Neural cell (in vitro differentiated cells): ENCODE measurements around the gene ZNF747. TPM values are rescaled to one million over a fixed set of nuclear protein-coding genes. Genes with fewer than 3 reads are reported as not detected.

Experiments
- H2AFZ ChIP-seq: fragments of 200-600, 300-800 bp; sonication (generic), shearing (Covaris generic); 2 replicates; pipeline ENCODE4 v1.6.0; 2014; ENCODE audit warnings: low read depth, mild to moderate bottlenecking, antibody characterized with exemption, low read length, moderate library complexity
- H3F3A ChIP-seq: fragments of 200-600 bp; shearing (Covaris generic); 2 replicates; pipeline ENCODE4 v1.6.1; 2016; ENCODE audit warnings: mild to moderate bottlenecking, moderate library complexity, mixed read lengths, antibody characterized with exemption, low read length; ENCODE audit not compliant: insufficient read depth, poor library complexity, severe bottlenecking
- H3K27ac ChIP-seq: fragments of 200-600, 300-800 bp; sonication (generic), shearing (Covaris generic); 2 replicates; pipeline ENCODE4 v1.5.1; 2014; ENCODE audit warnings: mild to moderate bottlenecking, low read length, moderate library complexity
- H3K27me3 ChIP-seq: fragments of 300-800, 200-600 bp; sonication (generic), shearing (Covaris generic); 2 replicates; pipeline ENCODE4 v1.6.0; 2014; ENCODE audit warnings: mild to moderate bottlenecking, low read depth, low read length, moderate library complexity; ENCODE audit not compliant: insufficient read depth
- H3K36me3 ChIP-seq: fragments of 300-800, 200-600 bp; sonication (generic), shearing (Covaris generic); 2 replicates; pipeline ENCODE4 v1.5.1; 2014; ENCODE audit warnings: mild to moderate bottlenecking, antibody characterized with exemption, low read length, moderate library complexity; ENCODE audit not compliant: insufficient read depth
- H3K4me2 ChIP-seq: fragments of 300-800, 200-600 bp; sonication (generic), shearing (Covaris generic); 2 replicates; pipeline ENCODE4 v1.6.0; 2014; ENCODE audit warnings: mild to moderate bottlenecking, low read length
- H3K4me3 ChIP-seq: fragments of 300-800, 200-600 bp; sonication (generic), shearing (Covaris generic); 2 replicates; pipeline ENCODE4 v1.5.1; 2014; ENCODE audit warnings: mild to moderate bottlenecking, low read length, moderate library complexity
- H3K79me2 ChIP-seq: fragments of 200-600 bp; shearing (Covaris generic); replicated peaks from 2 replicates; pipeline ENCODE4 v1.6.0; 2014; ENCODE audit warnings: mild to moderate bottlenecking, low read length, moderate library complexity; ENCODE audit not compliant: insufficient read depth
- H3K9ac ChIP-seq: fragments of 300-800, 200-600 bp; sonication (generic), shearing (Covaris generic); 2 replicates; pipeline ENCODE4 v1.6.1; 2016; ENCODE audit warnings: mild to moderate bottlenecking, low read length, mixed read lengths
- H3K9me2 ChIP-seq: fragments of 200-600 bp; shearing (Covaris generic); 2 replicates; pipeline ENCODE4 v1.6.1; 2016; ENCODE audit warnings: mild to moderate bottlenecking, low read length, mixed read lengths; ENCODE audit not compliant: insufficient read depth
- H3K9me3 ChIP-seq: fragments of 200-600, 300-800 bp; sonication (generic), shearing (Covaris generic); 2 replicates; pipeline ENCODE4 v1.6.1; 2016; ENCODE audit warnings: mild to moderate bottlenecking, mixed run types, low read length, moderate library complexity, mixed read lengths
- H4K20me1 ChIP-seq: fragments of 200-600 bp; shearing (Covaris generic); 2 replicates; pipeline ENCODE4 v1.6.1; 2016; ENCODE audit warnings: mild to moderate bottlenecking, mixed run types; ENCODE audit not compliant: insufficient read depth
- CTCF ChIP-seq: fragments of 450-650 bp; IDR thresholded peaks from 2 replicates; pipeline ENCODE4 v1.5.1; 2014; ENCODE audit warnings: antibody characterized with exemption, mild to moderate bottlenecking, moderate library complexity; ENCODE audit not compliant: poor library complexity, severe bottlenecking
- EP300 ChIP-seq: fragments of 450-650 bp; conservative IDR thresholded peaks from 2 replicates; pipeline ENCODE4 v1.6.1; 2014; ENCODE audit warnings: antibody characterized with exemption, mild to moderate bottlenecking, moderate library complexity; ENCODE audit not compliant: poor library complexity, severe bottlenecking
- EZH2 ChIP-seq: fragments of 200-600, 300-800 bp; shearing (Covaris generic), sonication (generic); IDR thresholded peaks from 2 replicates; pipeline ENCODE4 v1.6.1; 2014; ENCODE audit warnings: antibody characterized with exemption, low read length, borderline replicate concordance, mild to moderate bottlenecking; ENCODE audit not compliant: insufficient read depth, poor library complexity, severe bottlenecking
- MXI1 ChIP-seq: fragments of 450-650 bp; conservative IDR thresholded peaks from 2 replicates; pipeline ENCODE4 v1.6.1; 2014; ENCODE audit warnings: antibody characterized with exemption, mild to moderate bottlenecking; ENCODE audit not compliant: poor library complexity, severe bottlenecking
- POLR2AphosphoS5 ChIP-seq: IDR thresholded peaks from 2 replicates; pipeline ENCODE4 v1.6.1; 2012
- RAD21 ChIP-seq: fragments of 450-650 bp; conservative IDR thresholded peaks from 2 replicates; pipeline ENCODE4 v1.6.1; 2014; ENCODE audit warnings: antibody characterized with exemption, mild to moderate bottlenecking, moderate library complexity
- REST ChIP-seq: IDR thresholded peaks from 2 replicates; pipeline ENCODE4 v1.6.1; 2012; ENCODE audit warnings: borderline replicate concordance
- SMC3 ChIP-seq: fragments of 450-650 bp; conservative IDR thresholded peaks from 2 replicates; pipeline ENCODE4 v1.6.1; 2014; ENCODE audit warnings: antibody characterized with exemption, mild to moderate bottlenecking, moderate library complexity; ENCODE audit not compliant: poor library complexity
- TAF1 ChIP-seq: IDR thresholded peaks from 2 replicates; pipeline ENCODE4 v1.6.1; 2012; ENCODE audit warnings: low read depth
- polyA plus RNA-seq: library from polyadenylated mRNA; depleted of rRNA; stranded (reverse); fragments of >200 nt; gene quantifications from 2 replicates; pipeline ENCODE4 v1.2.3, GENCODE V29; 2014

The ZNF747 gene
- polyA plus RNA-seq, 1 donor from 2014 or later, result 5.7 TPM

DNA sequence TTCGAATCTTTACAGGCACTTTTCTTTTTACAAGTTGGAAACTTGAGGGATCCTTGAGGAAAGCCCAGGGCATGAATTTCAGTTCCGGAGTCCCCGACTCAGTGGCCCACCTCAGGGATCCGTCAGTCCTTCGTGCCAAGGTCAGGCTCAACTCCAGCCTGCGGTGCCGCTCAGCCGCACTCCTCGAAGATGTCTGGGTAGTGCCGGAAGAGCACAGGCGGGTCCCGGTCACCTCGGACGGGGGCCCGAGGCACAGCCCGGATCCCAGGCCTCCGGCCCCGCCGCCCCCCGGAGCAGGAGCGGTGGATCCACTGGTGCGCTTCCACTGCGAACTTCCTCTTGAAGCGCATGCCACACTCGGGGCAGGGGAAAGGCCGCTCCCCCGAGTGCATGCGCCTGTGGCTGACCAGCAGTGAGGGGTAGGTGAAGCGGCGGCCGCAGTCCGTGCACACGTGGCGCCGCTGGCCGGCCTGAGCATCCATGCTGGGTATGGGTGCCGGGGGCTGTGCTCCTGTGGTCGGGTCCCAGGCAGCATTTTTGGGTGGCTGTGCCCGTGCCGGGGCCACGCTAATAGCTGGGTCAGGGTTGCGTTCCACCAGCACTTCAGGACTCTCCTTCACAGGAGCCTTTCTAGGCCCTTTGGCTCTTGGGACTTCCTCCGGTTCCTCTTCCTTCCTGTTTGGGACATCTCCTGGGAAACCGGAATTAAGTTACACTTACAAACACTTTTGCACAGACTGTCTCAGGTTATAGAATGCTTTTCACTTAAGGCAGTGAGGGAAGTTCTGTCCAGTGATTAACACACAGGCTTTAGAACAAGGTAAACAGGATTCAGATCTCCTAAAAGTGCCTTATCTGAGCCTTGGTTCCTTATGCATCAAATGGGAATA, 35.3 kb upstream of the ZNF747 start:
- Histone ChIP-seq H3K9me3 (no peaks in the 10 kb centered on the region), H4K20me1 (no peaks in the 10 kb centered on the region), H3K9me2 (no peaks in the 10 kb centered on the region), H3K27ac (peak overlapping the region; percentile 98), H3K36me3 (no peaks in the 10 kb centered on the region), H3K27me3 (no peaks in the 10 kb centered on the region), H3K79me2 (no peaks in the 10 kb centered on the region), H3K4me2 (no peak overlapping the region), H3K9ac (no peak overlapping the region), H3K4me3 (peak overlapping the region; percentile 43), H2AFZ (no peak overlapping the region), H3F3A (peaks cover 7% of the 10 kb centered on the region)
- TF ChIP-seq MXI1, result no peak
- TF ChIP-seq SMC3, result no peak
- no peak for TF ChIP-seq CTCF
- TF ChIP-seq TAF1, result no peak
- no peak for TF ChIP-seq RAD21
- TF ChIP-seq REST, result no peak
- TF ChIP-seq EP300, result no peak
- no peak for TF ChIP-seq POLR2AphosphoS5
- no peak for TF ChIP-seq EZH2

- Histone ChIP-seq H3K79me2 (no peaks in the 10 kb centered on the region), H4K20me1 (no peaks in the 10 kb centered on the region), H3K4me2 (no peak overlapping the region), H3K36me3 (no peaks in the 10 kb centered on the region), H3K9me3 (no peaks in the 10 kb centered on the region), H3K4me3 (no peak overlapping the region), H3K27ac (peak overlapping the region; percentile 76), H3K27me3 (no peaks in the 10 kb centered on the region), H3K9me2 (no peaks in the 10 kb centered on the region), H3F3A (peaks cover 7% of the 10 kb centered on the region), H3K9ac (no peak overlapping the region), H2AFZ (no peak overlapping the region)
- TF ChIP-seq EZH2 (no peak), CTCF (no peak), REST (no peak), SMC3 (no peak), RAD21 (no peak)
Observed at GRCh38 chr16:30569281-30569680, 34.6 kb upstream of the ZNF747 start.
